ENCODE data around the gene ABHD6.
"Not testable (repeated sequence)": the region's sequence is repeated elsewhere in the genome, so short reads cannot be mapped to it uniquely, and the experiment has no call there.

The ABHD6 gene

GRCh38 chr3:58242860-58243259 is 5.3 kb downstream of the ABHD6 start:
- DNase-seq (ENCODE audit: low read depth): not testable (repeated sequence)

DNA sequence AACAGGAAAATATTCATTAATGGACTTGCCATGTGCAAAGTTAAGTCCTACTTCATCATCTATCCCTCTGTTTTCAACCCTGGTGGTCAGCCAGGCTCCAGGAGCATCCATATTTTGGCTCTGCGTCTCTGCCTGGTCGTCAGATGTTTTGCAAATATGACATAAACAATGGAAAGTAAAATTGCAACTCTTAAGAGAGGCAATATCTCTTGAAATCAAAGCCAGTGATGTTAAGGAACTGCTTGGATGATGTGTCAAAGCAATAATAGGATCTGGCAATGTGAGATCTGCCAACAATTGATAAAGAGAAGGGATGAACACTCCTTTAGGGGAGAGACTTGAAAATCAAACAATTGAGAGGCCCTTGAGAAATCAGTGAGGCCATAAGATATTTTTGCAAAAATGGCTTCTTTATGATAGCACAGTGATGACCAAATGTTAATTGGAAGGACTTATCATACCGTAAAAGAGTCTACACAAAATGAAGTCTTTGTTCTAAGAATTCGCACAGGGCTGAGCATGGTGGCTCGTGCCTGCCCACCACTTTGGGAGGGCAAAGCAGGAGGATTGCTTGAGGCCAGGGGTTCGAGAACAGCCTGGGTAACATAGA is 6.5 kb downstream of the ABHD6 start:
- no peak for DNase-seq (ENCODE audit: low read depth)

DNA sequence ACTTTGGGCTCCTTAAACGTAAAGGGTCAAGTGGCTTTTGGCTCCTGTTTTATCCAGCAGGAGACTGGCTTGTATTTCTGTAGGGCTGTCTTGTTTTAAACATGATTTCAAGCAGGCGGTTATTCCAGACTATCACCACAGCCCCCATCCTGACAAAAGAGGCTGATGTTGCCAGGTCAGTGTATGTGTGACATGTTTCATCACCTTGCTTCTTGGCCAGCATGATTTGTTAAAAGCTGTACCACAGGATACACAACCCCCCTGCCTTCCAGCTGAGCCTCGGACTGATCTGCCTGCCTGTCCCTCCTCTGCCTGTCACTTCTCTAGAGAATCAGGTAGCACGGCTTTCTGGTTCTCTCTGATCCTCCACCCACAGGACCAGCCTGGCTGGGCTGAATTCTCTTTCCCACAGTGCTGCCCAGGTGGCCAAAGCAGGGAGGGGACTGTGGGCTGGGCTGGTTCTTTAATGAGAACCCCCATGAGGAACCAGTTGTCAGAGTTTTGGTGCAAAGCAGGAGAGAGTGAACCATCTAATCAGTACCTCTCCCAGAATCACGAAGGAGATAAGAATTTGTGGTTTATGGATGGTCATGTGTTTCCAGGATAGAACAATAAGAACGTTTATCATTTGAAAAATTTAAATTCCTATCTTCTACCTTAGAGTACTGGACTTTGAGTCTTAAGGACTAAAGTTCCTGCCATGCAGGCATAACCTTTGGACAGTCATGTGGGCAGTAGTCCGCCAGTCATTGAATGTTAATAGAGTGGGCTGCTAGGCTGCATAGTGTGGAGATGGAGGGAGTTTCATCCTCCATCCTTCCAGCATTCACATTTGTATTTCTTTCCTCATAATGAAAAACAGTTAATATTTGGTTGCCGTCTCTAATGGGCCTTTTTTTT is 8.8 kb downstream of the ABHD6 start:
- DNase-seq (ENCODE audit: low read depth): no peak

GRCh38 chr3:58249358-58250092 is 11.9 kb downstream of the ABHD6 start:
- DNase-seq (ENCODE audit: low read depth): no peak

- DNase-seq (ENCODE audit: low read depth): no peak
Observed at GRCh38 chr3:58250093-58250707, 12.6 kb downstream of the ABHD6 start.

DNA sequence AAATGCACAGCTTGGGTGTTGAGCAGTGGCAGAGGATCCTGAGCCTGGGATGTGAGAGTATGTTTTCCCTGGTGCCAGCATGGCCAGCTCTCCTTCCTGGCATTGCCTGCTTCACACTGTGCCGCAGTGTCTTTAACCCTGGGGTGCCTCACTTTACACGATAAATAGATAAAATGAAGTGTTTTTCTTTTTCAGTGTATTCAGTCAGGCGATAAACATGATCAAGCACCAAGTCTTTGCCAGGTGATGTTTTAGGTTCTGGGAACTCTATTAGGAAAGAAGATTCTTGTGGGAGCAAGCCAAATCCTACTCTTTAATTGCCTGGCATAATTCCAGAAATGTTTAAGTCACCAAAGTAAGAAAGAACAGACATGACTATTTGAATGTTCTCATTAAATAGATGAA is 14.0 kb downstream of the ABHD6 start:
- no peak for DNase-seq (ENCODE audit: low read depth)

DNA sequence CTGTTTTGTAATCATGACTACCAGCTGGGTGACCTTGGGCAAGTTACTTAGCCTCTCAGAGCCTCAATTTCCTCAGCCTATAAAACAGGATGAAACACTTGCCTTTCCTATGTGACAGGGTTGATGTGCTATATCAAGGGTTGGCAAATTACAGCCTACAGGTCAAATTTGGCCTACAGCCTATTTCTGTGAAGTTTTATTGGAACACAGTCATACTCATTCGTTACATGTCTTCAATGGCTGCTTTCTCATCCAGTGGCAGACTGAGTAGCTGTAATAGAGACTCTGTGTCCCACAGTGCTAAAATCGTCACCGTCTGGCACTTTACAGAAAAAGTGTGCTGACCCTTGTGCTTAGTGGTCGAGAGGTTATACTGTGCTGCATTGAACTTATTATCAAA is 16.6 kb downstream of the ABHD6 start:
- no peak for DNase-seq (ENCODE audit: low read depth)

GRCh38 chr3:58256061-58256460 is 18.5 kb downstream of the ABHD6 start:
- DNase-seq (ENCODE audit: low read depth): no peak

DNA sequence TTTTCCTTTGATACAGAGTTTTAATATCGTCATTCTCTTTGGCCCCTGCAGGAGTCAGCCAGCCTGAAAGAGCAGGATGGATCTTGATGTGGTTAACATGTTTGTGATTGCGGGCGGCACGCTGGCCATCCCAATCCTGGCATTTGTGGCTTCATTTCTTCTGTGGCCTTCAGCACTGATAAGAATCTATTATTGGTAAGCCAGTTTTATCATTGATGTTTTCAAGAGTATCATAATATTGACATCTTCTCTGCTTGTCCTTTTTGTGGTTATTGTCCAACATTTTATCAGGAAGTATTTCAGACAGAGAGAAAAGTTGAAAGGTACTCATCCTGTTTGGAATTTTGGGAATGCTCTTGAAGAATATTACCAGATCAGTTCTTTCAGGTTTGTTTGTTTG is 18.9 kb downstream of the ABHD6 start:
- DNase-seq (ENCODE audit: low read depth): no peak

GRCh38 chr3:58258392-58259055 is 20.9 kb downstream of the ABHD6 start:
- DNase-seq (ENCODE audit: low read depth): no peak

DNA sequence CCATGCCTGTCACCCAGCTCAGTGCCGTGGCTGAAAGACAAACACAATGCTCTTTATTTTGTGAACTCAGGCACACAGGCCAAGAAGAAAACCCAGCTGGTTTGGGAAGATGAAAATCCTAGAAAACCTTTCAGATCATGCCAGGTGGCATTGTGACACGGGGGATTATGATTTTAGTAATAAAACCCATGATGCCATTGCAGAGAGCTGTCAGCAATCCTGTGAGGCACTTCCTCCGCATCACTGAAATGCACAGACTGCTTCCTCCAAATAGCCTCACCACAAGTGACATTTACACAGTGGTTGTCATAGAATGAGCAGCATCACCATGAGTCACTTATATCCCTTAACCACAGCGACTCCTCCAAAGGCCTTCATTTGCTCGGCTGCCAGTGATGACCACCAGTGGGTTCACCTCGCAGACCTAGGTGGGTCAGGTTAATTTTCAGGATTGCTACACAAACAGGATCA is 22.7 kb downstream of the ABHD6 start:
- no peak for DNase-seq (ENCODE audit: low read depth)

- no peak for DNase-seq (ENCODE audit: low read depth)
Observed at GRCh38 chr3:58260733-58261132, 23.1 kb downstream of the ABHD6 start.

DNA sequence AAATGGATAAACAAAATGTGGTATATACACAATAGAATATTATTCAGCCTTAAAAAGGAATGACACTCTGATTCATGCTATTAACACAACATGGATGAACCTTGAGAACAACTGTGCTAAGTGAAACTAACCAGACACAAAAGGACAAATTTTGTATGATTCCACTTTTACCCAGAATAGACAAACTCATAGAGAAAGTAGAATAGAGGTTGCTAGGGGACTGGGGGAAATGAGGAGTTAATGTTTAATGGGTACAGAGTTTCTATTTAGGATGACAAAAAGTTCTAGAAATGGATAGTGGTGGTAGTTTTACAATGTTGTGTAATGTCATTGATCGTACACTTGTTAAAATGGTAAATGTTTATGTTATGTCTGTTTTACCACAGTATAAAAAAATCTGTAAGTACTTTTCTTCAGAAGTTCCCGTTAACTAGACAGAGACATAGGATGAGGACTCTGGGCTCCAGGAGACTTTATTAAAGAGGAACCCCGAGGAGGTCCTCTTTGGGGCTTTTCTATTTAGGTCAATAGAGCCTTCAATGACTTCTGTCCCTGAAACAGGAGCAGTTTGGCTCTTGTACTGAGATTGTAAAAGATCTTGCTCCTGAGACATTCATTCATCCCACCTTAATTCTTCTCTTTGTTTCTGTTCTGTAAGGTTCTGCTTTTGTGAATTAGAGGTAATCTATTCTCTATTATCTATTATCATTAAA is 24.5 kb downstream of the ABHD6 start:
- DNase-seq (ENCODE audit: low read depth): no peak

DNA sequence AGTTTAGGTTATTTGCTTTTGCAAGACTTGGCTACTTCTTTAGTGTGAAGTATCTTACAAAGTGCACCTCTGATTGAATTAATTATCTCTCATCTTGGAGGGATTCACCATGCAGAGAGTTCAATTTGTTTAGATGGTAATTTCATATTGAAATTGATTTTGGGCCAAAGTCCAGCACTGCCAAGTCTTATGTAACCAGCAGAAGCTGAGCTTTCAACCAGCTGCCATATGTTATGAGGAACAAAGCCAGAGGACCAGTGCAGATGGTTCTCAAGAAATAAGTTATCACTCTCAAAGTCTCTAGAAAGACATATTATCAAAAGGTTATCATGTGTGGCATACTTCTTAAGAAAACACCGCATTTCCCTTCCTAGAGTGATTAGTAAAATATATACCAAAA is 29.0 kb downstream of the ABHD6 start:
- no peak for DNase-seq (ENCODE audit: low read depth)

DNA sequence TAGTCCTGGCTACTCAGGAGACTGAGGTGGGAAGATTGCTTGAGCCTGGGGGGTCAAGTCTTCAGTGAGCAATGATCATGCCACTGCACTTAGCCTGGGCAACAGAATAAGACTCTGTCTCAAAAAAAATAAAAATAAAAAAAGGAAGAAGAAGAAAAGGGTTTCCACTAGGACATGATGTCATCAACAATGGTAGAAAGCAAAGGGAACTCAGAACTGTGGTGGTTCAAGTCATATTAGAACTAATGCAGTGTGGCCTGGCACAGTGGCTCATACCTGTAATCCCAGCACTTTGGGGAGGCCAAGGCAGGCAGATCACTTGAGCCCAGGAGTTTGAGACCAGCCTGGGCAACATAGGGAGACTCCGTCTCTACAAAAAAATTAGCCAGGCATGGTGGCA is 30.0 kb downstream of the ABHD6 start:
- not testable (repeated sequence) for DNase-seq (ENCODE audit: low read depth)

- no peak for DNase-seq (ENCODE audit: low read depth)
Observed at GRCh38 chr3:58269356-58269755, 31.8 kb downstream of the ABHD6 start.

- no peak for DNase-seq (ENCODE audit: low read depth)
Observed at GRCh38 chr3:58270485-58270884, 32.9 kb downstream of the ABHD6 start.

DNA sequence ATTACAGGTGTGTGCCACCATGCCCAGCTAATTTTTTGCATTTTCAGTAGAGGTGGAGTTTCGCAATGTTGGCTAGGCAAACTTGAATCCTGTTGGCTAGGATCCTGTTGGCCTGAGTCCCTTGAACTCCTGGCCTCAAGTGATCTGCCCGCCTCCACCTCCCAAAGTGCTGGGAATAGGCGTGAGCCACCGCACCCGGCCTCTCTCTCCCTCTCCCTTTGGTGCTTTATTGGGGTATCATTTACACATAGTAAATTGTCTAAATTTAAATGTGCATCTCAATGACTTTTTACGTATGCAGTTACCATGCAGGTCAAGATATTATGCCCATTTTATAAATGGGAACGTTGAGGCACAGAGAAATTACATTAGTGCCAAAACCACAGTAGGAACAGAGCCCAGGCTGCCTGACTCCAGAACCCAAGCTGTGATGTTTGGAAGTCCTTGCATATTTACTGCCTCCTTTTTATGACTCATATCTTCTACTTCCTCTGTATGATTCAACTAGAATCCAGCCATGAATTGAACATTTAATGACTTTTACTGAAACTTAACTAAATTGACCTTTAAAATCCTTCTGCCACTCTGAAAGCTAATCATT is 34.4 kb downstream of the ABHD6 start:
- DNase-seq (ENCODE audit: low read depth): no peak

GRCh38 chr3:58272891-58273290 is 35.3 kb downstream of the ABHD6 start:
- no peak for DNase-seq (ENCODE audit: low read depth)

GRCh38 chr3:58273362-58273761 is 35.8 kb downstream of the ABHD6 start:
- DNase-seq (ENCODE audit: low read depth): not testable (repeated sequence)
